GM23338 (cell line): Measurements from ENCODE around the gene EPS8. TPM values are rescaled to one million over a fixed set of nuclear protein-coding genes. Genes with fewer than 3 reads are reported as not detected.

ENCODE experiments used
- ATAC-seq: fragments of 200-7000 bp; cut with Tn5 transposase; 3 replicates; pipeline ENCODE4 v1.9.1; 2020
- DNase-seq: peaks from one replicate; pipeline ENCODE4 v3.0.0-alpha.2; 2015; ENCODE audit warnings: low spot score
- H2AFZ ChIP-seq: fragments of 200-600 bp; sonication (generic); 2 replicates; pipeline ENCODE4 v1.8.0; 2016; ENCODE audit warnings: antibody characterized with exemption, mild to moderate bottlenecking, moderate library complexity
- H3F3A ChIP-seq: fragments of 200-600 bp; sonication (generic); replicated peaks from 2 replicates; pipeline ENCODE4 v1.8.0; 2017; ENCODE audit warnings: antibody characterized with exemption, mixed run types, low read depth
- H3K27ac ChIP-seq: fragments of 200-600 bp; sonication (generic); 2 replicates; pipeline ENCODE4 v1.6.1; 2016; ENCODE audit warnings: low read depth
- H3K27me3 ChIP-seq: fragments of 200-600 bp; sonication (generic); 2 replicates; pipeline ENCODE4 v1.8.0; 2016; ENCODE audit warnings: mild to moderate bottlenecking, mixed run types, moderate library complexity; ENCODE audit not compliant: insufficient read depth
- H3K36me3 ChIP-seq: fragments of 200-600 bp; sonication (generic); 2 replicates; pipeline ENCODE4 v1.8.0; 2016; ENCODE audit warnings: mild to moderate bottlenecking; ENCODE audit not compliant: insufficient read depth
- H3K4me1 ChIP-seq: fragments of 200-600 bp; sonication (generic); 2 replicates; pipeline ENCODE4 v1.8.0; 2016; ENCODE audit warnings: mild to moderate bottlenecking, moderate library complexity; ENCODE audit not compliant: insufficient read depth
- H3K4me2 ChIP-seq: fragments of 200-600 bp; sonication (generic); 2 replicates; pipeline ENCODE4 v1.7.1; 2017; ENCODE audit warnings: mixed run types
- H3K4me3 ChIP-seq: fragments of 200-600 bp; sonication (generic); 2 replicates; pipeline ENCODE4 v1.6.1; 2016; ENCODE audit warnings: mixed run types
- H3K79me2 ChIP-seq: fragments of 200-600 bp; sonication (generic); replicated peaks from 2 replicates; pipeline ENCODE4 v1.8.0; 2017; ENCODE audit warnings: mild to moderate bottlenecking; ENCODE audit not compliant: insufficient read depth
- H3K9me2 ChIP-seq: fragments of 200-600 bp; sonication (generic); 2 replicates; pipeline ENCODE4 v1.8.0; 2017; ENCODE audit not compliant: insufficient read depth
- H4K20me1 ChIP-seq: fragments of 200-600 bp; sonication (generic); replicated peaks from 2 replicates; pipeline ENCODE4 v1.8.0; 2017; ENCODE audit warnings: mild to moderate bottlenecking; ENCODE audit not compliant: insufficient read depth
- H3K27ac Mint-ChIP-seq: 2 replicates; pipeline ENCODE4 v1.8.0; 2020; ENCODE audit warnings: inconsistent platforms, mild to moderate bottlenecking, moderate library complexity, mixed read lengths
- H3K27me3 Mint-ChIP-seq: 3 replicates; pipeline ENCODE4 v1.8.0; 2022; ENCODE audit warnings: low read depth, mild to moderate bottlenecking, moderate library complexity, mixed read lengths, inconsistent platforms; ENCODE audit not compliant: insufficient read depth, poor library complexity
- H3K36me3 Mint-ChIP-seq: 3 replicates; pipeline ENCODE4 v1.8.0; 2021; ENCODE audit warnings: low read depth, mild to moderate bottlenecking, inconsistent platforms, moderate library complexity, mixed read lengths
- H3K4me1 Mint-ChIP-seq: 3 replicates; pipeline ENCODE4 v1.8.0; 2020; ENCODE audit warnings: mild to moderate bottlenecking, inconsistent platforms, mixed read lengths
- H3K4me3 Mint-ChIP-seq: 3 replicates; pipeline ENCODE4 v1.8.0; 2021; ENCODE audit warnings: moderate library complexity, mild to moderate bottlenecking, inconsistent platforms, mixed read lengths
- H3K9me3 Mint-ChIP-seq: 3 replicates; pipeline ENCODE4 v1.8.0; 2020; ENCODE audit warnings: moderate library complexity, mild to moderate bottlenecking, inconsistent platforms, mixed read lengths
- CREB1 ChIP-seq: fragments of 250-450 bp; sonication (Bioruptor Pico); IDR thresholded peaks from 2 replicates; pipeline ENCODE4 v1.5.0; 2020; ENCODE audit warnings: low read depth, mild to moderate bottlenecking, moderate library complexity
- CTCF ChIP-seq, 2 experiments: fragments of 200-600 bp in 1 of 2; sonication (generic) in 1 of 2; conservative IDR thresholded peaks; 2 replicates each; pipeline versions ENCODE4 v1.5.1 to v1.6.1; 2016 to 2017; ENCODE audit warnings: antibody characterized with exemption in 2 of 2, low read depth in 2 of 2, mild to moderate bottlenecking in 2 of 2, moderate library complexity in 1 of 2
- ETS1 ChIP-seq: IDR thresholded peaks from 2 replicates; pipeline ENCODE4 v1.6.1; 2016; ENCODE audit warnings: antibody characterized with exemption
- EZH2 ChIP-seq: fragments of 200-600 bp; sonication (generic); IDR thresholded peaks from one replicate; pipeline ENCODE4 v1.8.0; 2017; ENCODE audit warnings: antibody characterized with exemption, mild to moderate bottlenecking, low read depth; ENCODE audit not compliant: unreplicated experiment
- JUNB ChIP-seq: IDR thresholded peaks from one replicate; pipeline ENCODE4 v1.6.1; 2016; ENCODE audit warnings: antibody characterized with exemption; ENCODE audit not compliant: unreplicated experiment
- NANOG ChIP-seq: IDR thresholded peaks from 2 replicates; pipeline ENCODE4 v1.6.1; 2016; ENCODE audit warnings: antibody characterized with exemption, borderline replicate concordance
- POLR2AphosphoS5 ChIP-seq: IDR thresholded peaks from 2 replicates; pipeline ENCODE4 v1.6.1; 2016; ENCODE audit warnings: antibody characterized with exemption, low read depth
- REST ChIP-seq: IDR thresholded peaks from one replicate; pipeline ENCODE4 v1.6.1; 2018; ENCODE audit warnings: antibody characterized with exemption; ENCODE audit not compliant: unreplicated experiment
- STAT1 ChIP-seq: IDR thresholded peaks from one replicate; pipeline ENCODE4 v1.6.1; 2016; ENCODE audit warnings: antibody characterized with exemption; ENCODE audit not compliant: unreplicated experiment
- ZNF114 ChIP-seq: fragments of 250-450 bp; sonication (Bioruptor Pico); IDR thresholded peaks from 2 replicates; pipeline ENCODE4 v1.5.0; 2020; ENCODE audit warnings: mild to moderate bottlenecking, moderate library complexity
- ZNF331 ChIP-seq: fragments of 250-450 bp; sonication (Bioruptor Pico); IDR thresholded peaks from 2 replicates; pipeline ENCODE4 v1.5.0; 2020; ENCODE audit warnings: low read depth, mild to moderate bottlenecking, moderate library complexity
- polyA plus RNA-seq: library from polyadenylated mRNA; unstranded; fragments of >200 nt; fragmentation: Nextera tagmentation; extraction: Ambion mirVana; gene quantifications from 2 replicates; pipeline ENCODE4 v1.2.1, GENCODE V29; 2016
- total RNA-seq: library from RNA; depleted of rRNA; stranded (reverse); fragments of >200 nt; shearing (Covaris generic); gene quantifications from 2 replicates; pipeline ENCODE4 v1.2.3, GENCODE V29; 2014

EPS8 gene
- total and polyA plus RNA-seq, 2 experiments from 2014 or later, result 3.5 to 5.4 TPM

- TF ChIP-seq CTCF (conservative IDR thresholded peaks at IDR 0.05; ENCODE audit: low read depth in 2 of 2) (no peak), POLR2AphosphoS5 (no peak), EZH2 (no peak), CREB1 (CRISPR knock-in tag) (no peak), REST (no peak), JUNB (no peak)
Measured at GRCh38 chr12:15738438-15739015, 50.7 kb downstream of the EPS8 start (continued).

GRCh38 chr12:15735837-15736615 is 53.2 kb downstream of the EPS8 start:
- no peaks in the 10 kb centered on the region for H3K9me2 ChIP-seq
- no peak overlapping the region for H3K27ac ChIP-seq
- Mint-ChIP-seq H3K27me3 (peaks cover under 1% of the 10 kb centered on the region), H3K4me3 (no peak overlapping the region), H3K36me3 (no peaks in the 10 kb centered on the region), H3K4me1 (no peaks in the 10 kb centered on the region), H3K9me3 (no peaks in the 10 kb centered on the region), H3K27ac (no peak overlapping the region)
- DNase-seq (no peak), ATAC-seq (no peak)
- H3F3A ChIP-seq, result no peaks in the 10 kb centered on the region
- no peaks in the 10 kb centered on the region for H3K79me2 ChIP-seq
- H3K4me3 ChIP-seq, result no peak overlapping the region
- no peak for TF ChIP-seq CTCF (conservative IDR thresholded peaks at IDR 0.05; ENCODE audit: low read depth in 2 of 2)
- no peak for TF ChIP-seq ZNF114
- no peak for TF ChIP-seq CREB1 (CRISPR knock-in tag)
- no peak for TF ChIP-seq JUNB
- no peak for TF ChIP-seq NANOG
- no peak for TF ChIP-seq ETS1
- TF ChIP-seq POLR2AphosphoS5, result no peak
- TF ChIP-seq ZNF331 (CRISPR knock-in tag), result no peak
- TF ChIP-seq STAT1, result no peak
- no peaks in the 10 kb centered on the region for H3K4me1 ChIP-seq
- H3K27me3 ChIP-seq, result no peaks in the 10 kb centered on the region
- no peaks in the 10 kb centered on the region for H4K20me1 ChIP-seq
- no peak overlapping the region for H3K4me2 ChIP-seq
- no peak overlapping the region for H2AFZ ChIP-seq
- H3K36me3 ChIP-seq, result no peaks in the 10 kb centered on the region
